Activated naive CD4-positive, alpha-beta T cell treated with Interleukin-2 at 50 U/mL for 16 hours (primary cell): ENCODE data around the gene GIPC1.
A peak's percentile ranks its signal among the peaks of the same experiment; 100 is the strongest.

Source experiments
- DNase-seq: peaks from one replicate; pipeline ENCODE4 v3.0.0-alpha.2; 2020

The GIPC1 gene

GRCh38 chr19:14487370-14488125 lies 8.4 kb downstream of the GIPC1 start:
- DNase-seq = no peak

- DNase-seq = no peak
Measured at GRCh38 chr19:14482172-14482941, 13.6 kb downstream of the GIPC1 start.

- DNase-seq = no peak
Measured at GRCh38 chr19:14480700-14481079, 15.2 kb downstream of the GIPC1 start.

- DNase-seq = peak; percentile 77
Measured at GRCh38 chr19:14479975-14480699, 15.8 kb downstream of the GIPC1 start.

GRCh38 chr19:14479309-14479974 lies 16.5 kb downstream of the GIPC1 start:
- no peak for DNase-seq

GRCh38 chr19:14478113-14478545 lies 17.8 kb downstream of the GIPC1 start:
- no peak for DNase-seq

- no peak for DNase-seq
Measured at GRCh38 chr19:14477418-14478112, 18.4 kb downstream of the GIPC1 start.

- peak; percentile 31 for DNase-seq
Measured at GRCh38 chr19:14476673-14477401, 19.1 kb downstream of the GIPC1 start.

- no peak for DNase-seq
Measured at GRCh38 chr19:14476327-14476672, 19.6 kb downstream of the GIPC1 start.

- DNase-seq = peak; percentile 25
Measured at GRCh38 chr19:14475251-14476073, 20.5 kb downstream of the GIPC1 start, which contains the start of gene PTGER1. PTGER1 (minus strand) TSS chr19:14475354; CDS start chr19:14474320, 1,034 bp downstream.

GRCh38 chr19:14474827-14475226 lies 21.1 kb downstream of the GIPC1 start:
- no peak for DNase-seq

- DNase-seq = no peak
Measured at GRCh38 chr19:14473978-14474578, 21.8 kb downstream of the GIPC1 start.

- DNase-seq = no peak
Measured at GRCh38 chr19:14473073-14473977, 22.6 kb downstream of the GIPC1 start.

- DNase-seq = peak; percentile 88
Measured at GRCh38 chr19:14472202-14472938, 23.6 kb downstream of the GIPC1 start.

- DNase-seq = no peak
Measured at GRCh38 chr19:14471436-14472187, 24.3 kb downstream of the GIPC1 start.

- no peak for DNase-seq
Measured at GRCh38 chr19:14470031-14470876, 25.7 kb downstream of the GIPC1 start.

- DNase-seq = no peak
Measured at GRCh38 chr19:14467816-14468215, 28.1 kb downstream of the GIPC1 start.
